Neural crest cell (in vitro differentiated cells): ENCODE data around the gene SLC35F1. TPM values are rescaled to one million over a fixed set of nuclear protein-coding genes. Genes with fewer than 3 reads are reported as not detected.

Experiments
- DNase-seq: peaks from one replicate; pipeline ENCODE4 v3.0.0; 2021; ENCODE audit warnings: low read depth, mixed read lengths, low spot score
- H3K27ac Mint-ChIP-seq: one replicate; pipeline ENCODE4 v1.8.0; 2021; ENCODE audit warnings: mild to moderate bottlenecking, mixed read lengths; ENCODE audit not compliant: unreplicated experiment
- H3K27me3 Mint-ChIP-seq: 2 replicates; pipeline ENCODE4 v1.8.0; 2021; ENCODE audit warnings: low read depth, mild to moderate bottlenecking, mixed read lengths
- H3K36me3 Mint-ChIP-seq: 2 replicates; pipeline ENCODE4 v1.8.0; 2021; ENCODE audit warnings: low read depth, mild to moderate bottlenecking, mixed read lengths
- H3K4me1 Mint-ChIP-seq: 2 replicates; pipeline ENCODE4 v1.8.0; 2021; ENCODE audit warnings: mixed read lengths
- H3K4me3 Mint-ChIP-seq: one replicate; pipeline ENCODE4 v1.8.0; 2021; ENCODE audit warnings: mild to moderate bottlenecking, mixed read lengths
- H3K9me3 Mint-ChIP-seq: 2 replicates; pipeline ENCODE4 v1.8.0; 2021; ENCODE audit warnings: mixed read lengths
- CTCF ChIP-seq: fragments of 200-600 bp; sonication (generic); conservative IDR thresholded peaks from 2 replicates; pipeline ENCODE4 v1.5.0; 2021; ENCODE audit warnings: antibody characterized with exemption, mild to moderate bottlenecking
- total RNA-seq: library from RNA; stranded (reverse); gene quantifications from 2 replicates; pipeline ENCODE4 v1.2.1, GENCODE V29; 2021

SLC35F1 gene
- total RNA-seq, 1 donor from 2014 or later: 41.4 TPM

GRCh38 chr6:118313762-118314161 lies 406.7 kb downstream of the SLC35F1 start:
- DNase-seq: no peak
- H3K4me1 Mint-ChIP-seq: peaks cover 8% of the 10 kb centered on the region
- TF ChIP-seq CTCF: no peak
- peaks cover 4% of the 10 kb centered on the region for H3K36me3 Mint-ChIP-seq
- H3K27me3 Mint-ChIP-seq: no peaks in the 10 kb centered on the region
- no peaks in the 10 kb centered on the region for H3K9me3 Mint-ChIP-seq
- no peak overlapping the region for H3K4me3 Mint-ChIP-seq
- H3K27ac Mint-ChIP-seq: no peak overlapping the region

DNA sequence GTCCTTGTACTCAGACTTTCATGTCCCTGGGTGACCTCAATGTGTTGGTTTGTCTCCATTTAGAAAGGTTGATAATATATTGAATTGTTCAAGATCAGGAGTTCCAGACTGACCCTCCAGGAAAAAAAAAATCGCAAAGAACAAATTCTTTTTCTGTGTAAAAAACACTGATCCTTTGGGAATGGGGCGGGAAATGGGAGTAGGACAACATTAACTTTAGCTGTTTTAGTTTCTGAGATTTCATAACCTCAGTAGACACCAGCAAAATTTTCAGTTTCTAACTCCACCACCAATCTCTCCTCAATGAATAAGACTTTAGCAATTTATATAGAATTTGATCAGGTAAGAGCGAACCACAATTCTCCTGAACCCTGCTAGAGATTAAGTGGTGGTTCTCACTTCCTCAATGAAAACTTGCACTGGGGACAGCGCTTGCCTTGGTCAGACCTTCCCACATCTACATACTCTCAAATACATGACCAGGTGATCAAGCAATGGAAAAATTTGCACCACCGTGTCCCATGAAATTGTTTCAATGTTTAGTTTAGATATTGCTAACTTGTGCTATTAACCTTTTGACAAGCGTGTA lies 409.8 kb downstream of the SLC35F1 start:
- DNase-seq: no peak
- Mint-ChIP-seq H3K27me3 (no peaks in the 10 kb centered on the region), H3K4me3 (no peak overlapping the region), H3K4me1 (no peaks in the 10 kb centered on the region), H3K27ac (no peak overlapping the region), H3K9me3 (no peaks in the 10 kb centered on the region), H3K36me3 (peaks cover 4% of the 10 kb centered on the region)
- no peak for TF ChIP-seq CTCF

DNA sequence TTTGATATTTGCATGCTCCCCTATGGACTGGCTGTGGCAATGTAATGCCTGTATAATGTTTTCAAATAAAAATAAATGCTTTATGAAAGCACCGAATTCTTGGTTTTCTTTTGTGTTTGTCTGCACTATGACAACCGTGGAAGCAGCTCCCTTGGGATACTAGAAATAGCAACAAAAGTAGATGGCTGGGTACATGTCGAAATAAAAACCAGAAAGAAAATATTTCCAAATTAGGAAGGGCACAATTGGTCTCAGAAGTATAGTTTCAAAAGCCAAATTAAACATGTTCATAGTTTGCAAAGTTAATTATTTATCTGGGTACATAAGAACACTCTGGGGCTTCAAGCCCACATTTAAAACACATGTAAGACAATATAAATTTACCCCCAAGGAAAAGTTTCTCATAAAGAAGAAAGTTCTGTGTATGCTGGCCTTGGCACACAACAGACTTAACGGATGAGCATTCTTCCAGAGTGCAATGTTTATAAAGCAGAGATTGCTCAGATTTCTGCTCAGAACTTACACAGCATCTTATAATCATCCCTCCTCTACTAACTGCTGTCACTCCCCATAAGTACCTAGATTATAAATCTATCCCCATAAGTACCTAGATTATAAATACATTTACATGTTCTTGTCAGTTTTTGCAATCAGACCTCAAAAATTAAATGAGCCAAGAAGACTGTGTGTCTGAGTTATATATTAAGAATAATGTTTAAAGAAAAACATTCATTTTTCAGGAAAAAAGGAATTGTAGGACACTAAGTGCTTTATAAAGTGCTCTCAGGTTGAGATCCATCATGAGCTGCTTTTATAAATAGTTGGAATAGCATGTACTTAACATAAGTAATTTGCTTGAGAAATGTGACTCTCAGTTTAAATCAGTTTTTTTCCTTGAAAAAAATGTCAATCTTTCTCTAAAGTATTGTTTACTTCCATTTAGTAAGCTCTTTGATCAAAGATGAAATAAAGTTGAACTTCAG lies 410.8 kb downstream of the SLC35F1 start:
- no peaks in the 10 kb centered on the region for H3K27me3 Mint-ChIP-seq
- H3K4me1 Mint-ChIP-seq: no peaks in the 10 kb centered on the region
- H3K36me3 Mint-ChIP-seq: peaks cover 4% of the 10 kb centered on the region
- H3K4me3 Mint-ChIP-seq: no peak overlapping the region
- H3K9me3 Mint-ChIP-seq: no peaks in the 10 kb centered on the region
- no peak for TF ChIP-seq CTCF
- no peak for DNase-seq
- no peak overlapping the region for H3K27ac Mint-ChIP-seq

DNA sequence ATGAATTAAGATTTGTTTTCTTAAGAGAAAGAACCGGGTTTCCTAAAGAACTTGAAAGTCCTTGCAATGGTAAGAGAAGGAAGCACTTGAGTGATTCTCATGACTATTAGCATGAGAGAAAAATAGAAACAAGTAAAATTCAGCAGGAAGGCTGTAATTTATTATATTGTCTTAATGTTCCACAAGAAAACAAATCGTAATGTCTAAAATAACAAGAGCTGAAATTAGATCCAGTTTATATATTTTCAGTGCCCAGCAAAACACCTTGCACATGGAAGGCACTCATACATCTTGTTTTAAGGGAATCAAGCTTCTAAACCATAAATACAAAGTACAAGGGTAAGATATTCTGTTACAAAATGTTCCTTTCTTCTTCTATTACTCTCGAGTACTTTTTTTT lies 411.6 kb downstream of the SLC35F1 start:
- DNase-seq: no peak
- Mint-ChIP-seq H3K27ac (no peak overlapping the region), H3K27me3 (no peaks in the 10 kb centered on the region), H3K4me3 (no peak overlapping the region), H3K36me3 (peaks cover 4% of the 10 kb centered on the region), H3K4me1 (no peaks in the 10 kb centered on the region), H3K9me3 (no peaks in the 10 kb centered on the region)
- TF ChIP-seq CTCF: no peak

- no peak overlapping the region for H3K4me3 Mint-ChIP-seq
- no peaks in the 10 kb centered on the region for H3K27me3 Mint-ChIP-seq
- no peak for TF ChIP-seq CTCF
- no peak for DNase-seq
- no peaks in the 10 kb centered on the region for H3K9me3 Mint-ChIP-seq
- H3K36me3 Mint-ChIP-seq: peaks cover 4% of the 10 kb centered on the region
- no peak overlapping the region for H3K27ac Mint-ChIP-seq
- H3K4me1 Mint-ChIP-seq: no peaks in the 10 kb centered on the region
Measured at GRCh38 chr6:118319416-118319815, 412.4 kb downstream of the SLC35F1 start.
